Upper lobe of left lung (tissue), 6 donors: ENCODE measurements around the gene NTSR1. TPM values are rescaled to one million over a fixed set of nuclear protein-coding genes. Genes with fewer than 3 reads are reported as not detected.

Experiments used
- ATAC-seq, 2 donors: fragments of 200-7000 bp; cut with Tn5 transposase; one replicate each; pipeline ENCODE4 v1.9.1; 2022; ENCODE audit warnings: mild to moderate bottlenecking in 2 of 2, moderate library complexity in 2 of 2; ENCODE audit not compliant: low FRiP score in 2 of 2
- DNase-seq, 2 donors: peaks; one replicate each; pipeline ENCODE4 v3.0.0-alpha.2; 2019 to 2020
- H3K27ac ChIP-seq, 4 donors: fragments of 200-600 bp; sonication (generic); one replicate each; pipeline ENCODE4 v1.5.1; 2016 to 2019
- H3K27me3 ChIP-seq, 4 donors: fragments of 200-600 bp; sonication (generic); one replicate each; pipeline ENCODE4 v1.5.1; 2017 to 2019
- H3K36me3 ChIP-seq, 4 donors: fragments of 200-600 bp; sonication (generic); one replicate each; pipeline ENCODE4 v1.5.1; 2016 to 2019
- H3K4me1 ChIP-seq, 4 donors: fragments of 200-600 bp; sonication (generic); one replicate each; pipeline ENCODE4 v1.5.1; 2018 to 2019
- H3K4me3 ChIP-seq, 4 donors: fragments of 200-600 bp; sonication (generic); one replicate each; pipeline ENCODE4 v1.5.1; 2017 to 2019; ENCODE audit warnings: mild to moderate bottlenecking in 2 of 4, moderate library complexity in 1 of 4
- H3K9me3 ChIP-seq, 4 donors: fragments of 200-600 bp; sonication (generic); one replicate each; pipeline ENCODE4 v1.5.1; 2018 to 2019
- CTCF ChIP-seq, 6 experiments: fragments of 450-650 bp in 4 of 6; fragments of 200-600 bp in 2 of 6; sonication (generic) in 2 of 6; IDR thresholded peaks; one replicate each; pipeline ENCODE4 v1.5.1; 2016 to 2019; ENCODE audit warnings: antibody characterized with exemption in 6 of 6
- EP300 ChIP-seq, 4 donors: sonication (generic); formaldehyde crosslinking; IDR thresholded peaks; one replicate each; pipeline ENCODE4 v1.5.1; 2017; ENCODE audit warnings: antibody characterized with exemption in 4 of 4, control low read depth in 2 of 4
- POLR2A ChIP-seq, 4 donors: fragments of 450-650 bp; IDR thresholded peaks; one replicate each; pipeline ENCODE4 v1.5.1; 2016 to 2017; ENCODE audit warnings: antibody characterized with exemption in 4 of 4, mild to moderate bottlenecking in 2 of 4
- POLR2AphosphoS5 ChIP-seq, 2 donors: sonication (generic); formaldehyde crosslinking; IDR thresholded peaks; one replicate each; pipeline ENCODE4 v1.5.1; 2017; ENCODE audit warnings: antibody characterized with exemption in 2 of 2
- WGBS, 2 donors: methylation state at CpG; one replicate each; pipeline ENCODE4 v1.1.5; 2017 to 2018; 5-methylcytosine and 5-hydroxymethylcytosine counted together
- total RNA-seq, 6 donors: library from RNA; depleted of rRNA in 4 of 6; stranded (reverse); fragments of >200 nt in 4 of 6; gene quantifications; one replicate each; pipeline versions ENCODE4 v1.1.0 to v1.2.1, GENCODE V29; 2016 to 2021
- donor health status: DM: no; HTN: no; CAD: no; lungs with moderate emphysema.
- donor health status: DM: no; HTN: yes; CAD: no; lungs with severe emphysema.

The NTSR1 gene
- total RNA-seq, 6 donors from 2014 or later = 0.20 to 1.4 (median 0.26) TPM; not detected in 1

- ATAC-seq (no peak), DNase-seq (no peak)
- TF ChIP-seq CTCF (IDR thresholded peaks at IDR 0.05) = no peak
- H3K4me1 ChIP-seq = peaks cover 4 to 12% (median 5%) of the 10 kb centered on the region in 4 donors
- H3K4me3 ChIP-seq = no peak overlapping the region
- 67 to 83% methylated on average over 4 to 17 of the region's 17 CpGs for WGBS, 2 donors
- H3K36me3 ChIP-seq = no peaks in the 10 kb centered on the region
- H3K9me3 ChIP-seq = no peaks in the 10 kb centered on the region
- no peaks in the 10 kb centered on the region for H3K27me3 ChIP-seq
- no peak overlapping the region for H3K27ac ChIP-seq
Measured at GRCh38 chr20:62689861-62690260, 18.8 kb upstream of the NTSR1 start.

GRCh38 chr20:62690261-62690820, 18.3 kb upstream of the NTSR1 start:
- no peak for TF ChIP-seq POLR2AphosphoS5 (IDR thresholded peaks at IDR 0.05)
- no peak for TF ChIP-seq POLR2A (IDR thresholded peaks at IDR 0.05)
- no peak for TF ChIP-seq CTCF (IDR thresholded peaks at IDR 0.05)
- TF ChIP-seq EP300 (IDR thresholded peaks at IDR 0.05) = no peak
- H3K27me3 ChIP-seq = no peaks in the 10 kb centered on the region
- 84 to 87% methylated on average over 17 of the region's 17 CpGs for WGBS, 2 donors
- no peak for DNase-seq
- H3K9me3 ChIP-seq = no peaks in the 10 kb centered on the region
- peaks cover 4 to 12% (median 5%) of the 10 kb centered on the region in 4 donors for H3K4me1 ChIP-seq
- H3K36me3 ChIP-seq = no peaks in the 10 kb centered on the region
- H3K4me3 ChIP-seq = no peak overlapping the region
- H3K27ac ChIP-seq = no peak overlapping the region
- ATAC-seq = no peak

- ATAC-seq (no peak), DNase-seq (no peak)
- no peaks in the 10 kb centered on the region for H3K27me3 ChIP-seq
- no peaks in the 10 kb centered on the region for H3K9me3 ChIP-seq
- no peak overlapping the region for H3K4me3 ChIP-seq
- no peak overlapping the region for H3K27ac ChIP-seq
- WGBS, 2 donors = 79 to 80% methylated on average over 12 to 15 of the region's 15 CpGs
- TF ChIP-seq EP300 (IDR thresholded peaks at IDR 0.05) (no peak), POLR2AphosphoS5 (IDR thresholded peaks at IDR 0.05) (no peak), CTCF (IDR thresholded peaks at IDR 0.05) (no peak), POLR2A (IDR thresholded peaks at IDR 0.05) (no peak)
- H3K4me1 ChIP-seq = peaks cover 0 to 2% (median under 1%) of the 10 kb centered on the region in 4 donors
- H3K36me3 ChIP-seq = no peaks in the 10 kb centered on the region
Measured at GRCh38 chr20:62691487-62691886, 17.1 kb upstream of the NTSR1 start.

- Histone ChIP-seq H3K4me3 (no peak overlapping the region), H3K9me3 (no peaks in the 10 kb centered on the region)
Measured at GRCh38 chr20:62692176-62692575, 16.5 kb upstream of the NTSR1 start.

More at GRCh38 chr20:62692176-62692575, 16.5 kb upstream of the NTSR1 start:
- TF ChIP-seq POLR2AphosphoS5 (IDR thresholded peaks at IDR 0.05) (no peak), CTCF (IDR thresholded peaks at IDR 0.05) (no peak), POLR2A (IDR thresholded peaks at IDR 0.05) (no peak), EP300 (IDR thresholded peaks at IDR 0.05) (no peak)
- WGBS, 2 donors = 73 to 86% methylated on average over 5 to 8 of the region's 8 CpGs
- ATAC-seq (no peak), DNase-seq (no peak)
- Histone ChIP-seq H3K27me3 (no peaks in the 10 kb centered on the region), H3K4me1 (no peaks in the 10 kb centered on the region), H3K36me3 (no peaks in the 10 kb centered on the region), H3K27ac (no peak overlapping the region)
